Measurements from ENCODE around the gene ALPK3.

ALPK3 gene

DNA sequence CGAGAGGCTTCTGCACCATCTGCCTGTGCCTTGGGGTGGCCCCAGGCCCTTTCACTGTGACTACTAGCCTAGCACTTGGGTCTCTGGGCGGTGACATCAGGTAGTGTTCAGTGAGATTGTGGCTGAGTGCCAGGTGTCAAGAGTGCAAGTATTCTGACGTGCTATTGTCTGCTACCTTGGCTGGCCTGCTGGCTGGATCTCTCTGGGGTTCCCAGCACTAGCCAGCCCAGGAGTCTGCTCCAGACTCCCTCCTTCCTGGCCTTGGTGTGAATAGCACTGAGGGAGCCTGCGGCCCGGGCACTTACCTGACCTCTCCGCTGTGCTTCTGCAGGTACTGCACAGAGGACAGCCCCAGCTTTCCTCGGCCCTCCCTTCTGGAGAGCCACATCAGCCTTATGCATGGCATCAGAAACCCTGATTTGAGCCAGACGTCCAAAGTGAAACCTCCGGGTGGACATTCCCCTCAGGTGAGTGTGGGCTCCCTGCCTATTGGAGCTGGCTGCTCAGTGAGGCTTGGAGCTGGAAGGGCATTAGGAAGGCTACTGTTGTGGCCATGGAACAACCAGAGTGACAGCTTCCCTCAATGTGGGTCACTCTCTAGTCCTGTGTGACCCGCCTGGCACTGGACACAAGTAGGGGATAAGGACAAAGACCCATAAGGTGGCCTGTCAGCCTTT lies 17.5 kb upstream of the ALPK3 start:
- no peak for DNase-seq (ENCODE audit: low spot score)

DNA sequence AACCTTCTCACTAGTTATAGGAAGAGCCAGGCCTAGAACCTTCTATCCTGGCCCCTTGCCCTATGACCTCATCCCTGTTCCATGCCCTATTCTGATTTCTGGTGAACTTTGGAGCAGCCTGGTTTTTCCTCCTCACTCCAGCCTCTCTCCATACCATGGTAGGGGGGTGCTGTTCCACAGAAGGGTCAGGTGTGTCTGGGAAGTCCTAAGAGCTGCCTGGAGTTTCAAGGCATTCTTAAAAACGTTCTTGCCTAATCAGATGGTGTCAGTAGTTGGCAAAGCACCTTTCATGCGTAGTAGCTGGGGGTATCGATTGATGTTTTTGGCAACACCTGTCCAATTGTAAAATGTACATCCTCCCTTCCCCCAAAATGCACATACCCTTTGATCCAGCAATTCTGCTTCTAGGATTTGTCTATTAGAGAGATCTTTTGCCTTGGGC lies 16.8 kb upstream of the ALPK3 start:
- DNase-seq (ENCODE audit: low spot score), result no peak

DNA sequence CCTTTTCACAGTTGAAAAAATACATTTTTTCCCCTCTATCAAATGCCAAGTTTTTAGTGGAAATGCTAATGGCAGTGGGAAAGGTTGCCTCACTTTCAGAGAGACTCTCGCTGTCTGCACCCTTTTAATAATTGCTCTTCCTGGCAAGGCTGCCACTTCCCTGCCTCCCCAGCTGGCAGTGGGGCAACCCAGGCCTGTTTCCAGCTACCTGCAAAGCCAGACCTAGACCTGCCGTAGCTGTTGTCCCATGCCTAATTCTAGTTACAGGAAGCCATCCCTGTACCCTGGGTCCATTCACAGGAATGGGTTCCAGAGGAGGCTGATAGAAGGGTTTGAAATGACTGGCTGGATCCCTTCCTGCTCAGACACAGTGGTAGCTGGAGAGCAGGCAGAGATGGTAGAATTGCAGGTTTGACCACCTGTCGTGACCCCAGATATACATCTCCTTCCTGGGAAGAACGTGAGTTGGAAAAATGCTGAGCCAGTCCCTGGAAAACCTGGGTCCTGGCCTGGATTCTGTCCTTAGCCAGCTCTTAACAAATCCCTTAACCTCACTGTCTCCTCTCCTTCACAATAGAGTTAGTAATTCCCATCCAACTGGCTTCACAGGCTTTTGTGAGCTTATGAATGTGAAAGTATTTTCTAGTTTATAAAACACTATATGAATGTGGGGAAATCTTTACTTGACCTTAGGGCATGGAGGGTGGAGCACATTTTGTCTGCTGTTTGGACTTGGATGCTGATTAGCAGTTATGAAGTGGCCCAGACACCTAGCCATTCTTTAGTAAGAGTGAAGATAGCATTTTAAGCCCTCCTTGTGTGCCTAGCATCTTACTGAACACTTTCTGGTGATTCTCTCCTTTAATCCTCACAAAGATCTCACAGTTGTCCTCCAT lies 12.9 kb upstream of the ALPK3 start:
- no peak for DNase-seq (ENCODE audit: low spot score)

GRCh38 chr15:84805221-84805620 lies 11.9 kb upstream of the ALPK3 start:
- DNase-seq (ENCODE audit: low spot score), result no peak

- DNase-seq (ENCODE audit: low spot score), result no peak
Measured at GRCh38 chr15:84807228-84807627, 9.9 kb upstream of the ALPK3 start.

DNA sequence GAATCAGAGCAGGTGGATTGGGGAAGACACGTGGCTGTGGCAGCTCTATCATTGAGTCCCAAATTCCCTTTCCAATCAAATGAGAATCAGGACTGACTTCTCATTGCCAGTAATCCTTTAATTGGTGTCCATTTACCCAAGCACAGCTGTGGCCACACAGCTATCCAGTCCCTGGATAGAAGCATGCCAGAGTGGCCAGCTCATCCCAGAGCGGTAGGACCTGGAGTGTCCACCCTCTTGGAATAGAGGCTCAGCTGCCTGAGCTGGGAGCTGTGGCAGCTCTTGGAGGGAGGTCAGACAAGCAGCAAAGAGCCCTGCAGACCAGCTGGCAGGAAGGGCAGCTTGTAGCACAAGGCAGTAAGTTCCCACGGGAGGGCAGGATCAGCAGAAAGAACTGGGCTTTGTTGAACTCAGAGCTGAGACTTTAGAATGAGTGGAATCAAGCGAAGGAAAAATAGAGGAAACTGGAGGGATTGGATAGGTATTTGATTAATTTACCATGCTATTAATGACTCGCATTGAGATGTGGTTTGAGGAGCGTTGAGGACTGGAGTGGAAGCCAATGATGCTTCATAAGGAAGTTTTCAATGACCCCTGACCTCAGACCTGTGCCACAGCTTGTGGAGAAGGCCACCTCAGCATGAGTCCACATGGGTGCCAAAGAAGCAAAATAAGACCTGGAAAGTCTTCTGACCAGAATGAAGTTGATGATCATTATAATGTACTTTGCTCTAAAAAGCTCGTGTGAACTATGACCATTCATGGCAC lies 6.9 kb upstream of the ALPK3 start:
- DNase-seq (ENCODE audit: low spot score), result no peak

GRCh38 chr15:84811151-84811550 lies 6.0 kb upstream of the ALPK3 start:
- DNase-seq (ENCODE audit: low spot score), result no peak

DNA sequence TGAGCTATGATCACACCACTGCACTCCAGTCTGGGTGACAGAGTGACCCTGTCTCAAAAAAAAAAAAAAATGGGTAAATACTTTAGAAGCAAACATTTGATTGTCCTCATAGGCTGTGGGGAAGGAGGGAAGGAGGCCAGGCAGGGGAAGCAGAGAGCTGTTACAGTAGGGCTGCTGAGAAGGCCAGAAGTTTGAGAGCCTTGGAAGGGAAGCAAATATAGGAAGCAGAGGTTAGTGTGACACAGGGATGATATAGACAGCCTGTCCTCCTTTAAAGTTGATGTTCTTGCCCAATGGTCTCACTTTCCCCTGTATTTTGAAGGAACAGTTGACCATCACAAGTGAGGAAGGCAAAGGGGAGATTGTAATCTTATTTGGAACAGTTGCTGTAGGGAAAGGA lies 5.3 kb upstream of the ALPK3 start:
- no peak for DNase-seq (ENCODE audit: low spot score)

GRCh38 chr15:84812842-84813241 lies 4.3 kb upstream of the ALPK3 start:
- DNase-seq (ENCODE audit: low spot score), result no peak

DNA sequence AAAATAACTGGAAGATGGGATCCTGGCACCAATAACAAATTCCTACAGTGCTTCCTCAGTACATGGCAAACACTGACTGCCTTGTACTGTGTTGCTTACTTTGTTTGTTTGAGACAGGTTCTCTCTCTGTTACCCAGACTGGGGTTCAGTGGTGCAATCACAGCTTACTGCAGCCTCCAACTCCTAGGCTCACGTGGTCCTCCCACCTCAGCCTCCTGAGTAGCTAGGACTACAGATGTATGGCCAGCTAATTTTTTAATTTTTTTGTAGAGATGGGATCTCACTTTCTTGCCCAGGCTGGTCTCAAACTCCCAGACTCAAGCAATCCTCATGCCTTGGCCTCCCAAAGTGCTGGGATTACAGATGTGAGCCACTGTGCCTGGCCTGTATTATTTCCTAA lies 3.7 kb upstream of the ALPK3 start:
- no peak for DNase-seq (ENCODE audit: low spot score)

- no peak for DNase-seq (ENCODE audit: low spot score)
Measured at GRCh38 chr15:84813931-84814330, 3.2 kb upstream of the ALPK3 start.

DNA sequence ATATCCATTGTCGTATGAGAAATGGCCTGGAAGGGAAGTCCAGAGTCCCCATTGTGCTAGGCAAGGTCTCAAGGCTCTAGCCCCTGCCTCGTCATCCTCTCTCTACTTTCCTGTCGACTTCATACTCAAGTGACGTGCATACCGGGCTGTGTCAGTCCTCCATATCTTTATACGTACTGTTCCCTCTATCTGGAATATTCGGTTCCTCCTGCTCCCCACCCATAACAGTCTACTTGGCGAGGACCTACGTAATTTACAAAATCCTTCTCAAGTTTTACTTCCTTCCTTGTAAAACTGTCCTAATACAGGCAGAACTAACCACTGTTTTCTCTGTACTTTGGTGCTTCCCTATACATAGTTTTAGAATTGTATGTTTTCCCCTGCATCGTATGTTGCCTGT lies 2.2 kb upstream of the ALPK3 start:
- no peak for DNase-seq (ENCODE audit: low spot score)

DNA sequence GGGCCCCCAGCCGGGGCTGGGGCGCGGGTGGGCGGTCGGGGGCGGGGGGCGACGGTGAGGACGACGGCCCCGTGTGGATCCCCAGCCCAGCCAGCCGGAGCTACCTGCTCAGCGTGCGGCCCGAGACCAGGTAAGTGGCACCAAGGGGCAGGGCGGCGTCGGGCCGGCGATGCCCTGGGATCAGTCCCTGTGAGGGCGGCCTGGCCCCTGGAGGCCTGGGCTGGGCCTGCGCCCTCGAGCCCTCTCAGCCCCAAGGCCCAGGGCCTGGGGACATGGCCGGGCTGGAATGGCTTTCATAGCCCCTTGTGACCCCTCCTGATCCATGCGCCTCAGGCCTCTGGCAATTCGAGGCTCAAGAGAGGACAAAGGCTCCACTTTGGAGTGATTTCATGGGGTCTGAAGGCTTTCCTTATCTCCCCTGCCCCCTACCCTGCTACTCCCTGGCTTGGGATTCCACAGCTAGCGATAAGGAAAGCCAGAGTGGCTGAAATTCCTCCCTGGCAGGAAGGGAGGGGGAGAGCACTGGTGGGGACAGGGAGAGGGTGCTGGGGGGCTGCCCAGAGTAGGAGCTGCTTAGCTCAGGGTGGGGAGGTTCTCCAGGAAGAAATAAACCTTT lies 418 bp downstream of the ALPK3 start:
- DNase-seq (ENCODE audit: low spot score), result no peak

DNA sequence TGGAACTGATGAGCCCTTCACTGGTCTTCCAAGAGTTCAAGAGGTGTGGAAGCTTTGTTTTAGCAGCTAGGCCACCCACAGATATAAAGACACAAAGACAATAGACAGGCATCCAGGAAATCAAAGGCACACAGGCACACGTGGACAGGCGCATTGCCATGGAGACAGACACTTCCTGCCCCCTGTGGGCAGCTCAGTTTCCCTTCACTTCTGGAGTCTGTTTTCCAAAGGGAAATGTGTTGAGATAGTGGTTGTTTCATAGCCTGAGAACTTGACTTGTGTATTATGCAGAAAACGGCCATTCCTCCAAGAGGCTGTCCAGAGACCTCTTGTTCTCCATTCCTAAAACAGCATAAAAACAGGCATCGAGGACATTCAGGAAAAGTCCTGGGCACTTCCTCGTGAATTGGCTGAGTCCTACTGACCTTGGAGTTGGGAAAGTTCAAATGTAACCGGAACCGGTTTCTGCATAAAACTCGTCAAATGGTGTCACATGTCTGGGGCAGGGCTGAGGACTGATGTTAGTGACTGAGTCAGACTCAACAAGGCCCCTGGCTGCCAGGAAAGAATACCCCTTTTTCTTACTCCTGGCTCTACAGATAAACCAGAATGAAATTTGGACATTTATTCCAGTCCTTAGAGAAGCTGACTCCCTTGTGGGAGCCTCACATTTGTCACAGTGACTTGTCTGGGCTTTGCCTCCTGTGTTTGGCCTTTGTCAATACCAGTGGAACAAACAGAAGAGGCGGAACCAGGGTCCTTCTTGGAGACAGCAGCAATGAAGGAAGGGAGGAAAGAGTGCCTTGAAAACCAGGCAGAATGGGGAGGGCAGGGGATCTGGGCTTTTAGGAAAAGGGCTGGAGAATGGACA lies 1.3 kb downstream of the ALPK3 start:
- DNase-seq (ENCODE audit: low spot score), result no peak

- no peak for DNase-seq (ENCODE audit: low spot score)
Measured at GRCh38 chr15:84819291-84819768, 2.2 kb downstream of the ALPK3 start.

GRCh38 chr15:84819791-84820190 lies 2.6 kb downstream of the ALPK3 start:
- no peak for DNase-seq (ENCODE audit: low spot score)

DNA sequence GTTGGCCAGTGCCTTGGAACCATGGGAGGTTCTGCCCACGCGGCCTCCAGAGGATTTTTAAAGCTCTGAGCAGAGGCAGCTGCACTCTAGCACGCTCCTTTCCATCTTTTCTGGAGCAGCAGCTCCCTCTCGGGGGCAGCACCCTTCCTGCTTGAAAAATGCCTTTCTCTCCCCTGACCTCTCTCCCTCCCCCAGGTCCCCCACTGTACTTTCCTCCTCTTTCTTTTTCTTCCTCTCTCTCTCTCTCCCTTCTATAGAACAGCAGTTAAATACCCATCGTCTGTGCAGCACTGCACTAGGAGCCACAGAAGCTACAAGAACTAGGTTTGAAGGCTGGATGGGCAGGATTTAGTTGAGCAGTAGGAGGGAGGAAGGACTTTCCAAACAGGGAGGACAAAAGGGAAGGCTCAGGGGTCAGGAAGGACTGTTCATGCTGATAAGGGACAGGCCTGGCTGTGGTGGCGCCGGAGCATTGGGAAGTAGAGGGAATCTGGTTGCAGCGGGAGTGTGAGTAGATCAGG lies 4.4 kb downstream of the ALPK3 start:
- no peak for DNase-seq (ENCODE audit: low spot score)

GRCh38 chr15:84822653-84823281 lies 5.6 kb downstream of the ALPK3 start:
- DNase-seq (ENCODE audit: low spot score), result no peak

DNA sequence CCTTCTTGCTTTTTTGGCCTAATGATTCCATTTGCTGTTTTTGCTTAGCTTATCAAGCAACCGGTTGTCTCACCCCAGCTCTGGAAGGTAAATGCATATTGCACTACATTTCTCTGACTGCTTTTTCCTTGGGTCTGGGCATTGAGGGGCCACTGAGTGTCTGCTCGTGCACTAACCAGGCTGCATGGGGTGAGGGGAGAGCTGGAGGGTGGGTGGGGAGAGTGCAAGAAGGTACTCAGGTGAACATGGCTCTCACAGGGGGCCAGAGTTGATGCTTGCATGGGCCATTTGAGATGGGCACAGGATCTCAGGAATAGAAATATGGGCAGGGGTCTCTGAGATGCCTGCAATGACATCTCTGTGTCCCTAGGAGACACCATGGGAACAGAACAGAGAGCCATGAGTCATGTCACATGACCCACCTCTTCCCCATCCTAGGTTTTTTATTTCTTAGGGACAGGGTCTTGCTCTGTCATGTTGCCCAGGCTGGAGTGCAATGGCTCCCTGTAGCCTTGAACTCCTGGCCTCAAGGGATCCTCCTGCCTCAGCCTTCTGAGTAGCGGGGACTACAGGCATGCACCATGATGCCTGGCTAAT lies 6.2 kb downstream of the ALPK3 start:
- DNase-seq (ENCODE audit: low spot score), result no peak
